CD4-positive, alpha-beta memory T cell (primary cell): ENCODE measurements around the gene TOB1. TPM values are rescaled to one million over a fixed set of nuclear protein-coding genes. Genes with fewer than 3 reads are reported as not detected.

Experiments
- CTCF ChIA-PET: fragments of 350-600 bp; sonication (Branson Sonifier 250); formaldehyde crosslinking; loops from one replicate; lab custom pipeline; 2021; ENCODE audit warnings: inconsistent platforms; ENCODE audit not compliant: partially characterized antibody; lab: Charles Lee
- POLR2A ChIA-PET: fragments of 350-600 bp; sonication (Branson Sonifier 250); formaldehyde crosslinking; loops from one replicate; lab custom pipeline; 2021; ENCODE audit not compliant: partially characterized antibody; lab: Charles Lee
- DNase-seq, 5 donors: peaks; one replicate each; pipeline versions ENCODE4 v3.0.0 to v3.0.0-alpha.2; 2020 to 2022; ENCODE audit warnings: mixed read lengths in 1 of 5
- H3K27ac ChIP-seq: one replicate; pipeline ENCODE4 v1.7.0; 2013; ENCODE audit warnings: low read depth, low read length
- H3K27me3 ChIP-seq: 2 replicates; pipeline ENCODE4 v1.7.0; 2013; ENCODE audit warnings: mild to moderate bottlenecking, low read length, moderate library complexity; ENCODE audit not compliant: insufficient read depth
- H3K36me3 ChIP-seq: 2 replicates; pipeline ENCODE4 v1.7.0; 2013; ENCODE audit warnings: mild to moderate bottlenecking, low read length, moderate library complexity; ENCODE audit not compliant: insufficient read depth
- H3K4me1 ChIP-seq: 2 replicates; pipeline ENCODE4 v1.7.0; 2013; ENCODE audit warnings: mild to moderate bottlenecking, low read length, moderate library complexity; ENCODE audit not compliant: insufficient read depth
- H3K4me3 ChIP-seq, 2 donors: one replicate each; pipeline ENCODE4 v1.7.0; 2013; ENCODE audit warnings: low read length in 2 of 2, mild to moderate bottlenecking in 1 of 2
- H3K9me3 ChIP-seq, 2 donors: one replicate each; pipeline ENCODE4 v1.7.0; 2013; ENCODE audit warnings: low read length in 2 of 2, control low read depth in 1 of 2; ENCODE audit not compliant: control insufficient read depth in 1 of 2
- H3K27ac Mint-ChIP-seq, 7 donors: one replicate each; pipeline ENCODE4 v1.8.0; 2020 to 2021; ENCODE audit warnings: mixed read lengths in 7 of 7, mild to moderate bottlenecking in 6 of 7, inconsistent platforms in 3 of 7, moderate library complexity in 3 of 7
- H3K27me3 Mint-ChIP-seq, 2 donors: one replicate each; pipeline ENCODE4 v1.8.0; 2020 to 2021; ENCODE audit warnings: mixed read lengths in 2 of 2
- H3K36me3 Mint-ChIP-seq, 2 donors: one replicate each; pipeline ENCODE4 v1.8.0; 2020 to 2021; ENCODE audit warnings: mixed read lengths in 2 of 2, inconsistent platforms in 1 of 2, mild to moderate bottlenecking in 1 of 2
- H3K4me1 Mint-ChIP-seq, 4 donors: one replicate each; pipeline ENCODE4 v1.8.0; 2020 to 2021; ENCODE audit warnings: mixed read lengths in 4 of 4, mild to moderate bottlenecking in 1 of 4
- H3K4me3 Mint-ChIP-seq, 8 donors: one replicate each; pipeline ENCODE4 v1.8.0; 2020 to 2021; ENCODE audit warnings: mixed read lengths in 8 of 8, mild to moderate bottlenecking in 7 of 8, moderate library complexity in 6 of 8, inconsistent platforms in 3 of 8
- H3K9me3 Mint-ChIP-seq, 8 donors: one replicate each; pipeline ENCODE4 v1.8.0; 2020 to 2021; ENCODE audit warnings: mixed read lengths in 8 of 8, mild to moderate bottlenecking in 5 of 8, inconsistent platforms in 3 of 8, moderate library complexity in 1 of 8
- intact Hi-C: fragments of 100-400 bp; cut with micrococcal nuclease; formaldehyde crosslinking; loops from one replicate; pipeline ENCODE4 v1.15.1; 2023
- polyA plus RNA-seq, 2 donors: library from polyadenylated mRNA; unstranded; fragments of 300-500 nt; fragmentation: Illumina TruSeq; gene quantifications; one replicate each; pipeline ENCODE4 v1.2.3, GENCODE V29; 2021
- total RNA-seq, 2 experiments: library from RNA; stranded (reverse); gene quantifications; one replicate each; pipeline ENCODE4 v1.2.3, GENCODE V29; 2021

Gene TOB1
- total and polyA plus RNA-seq, 4 experiments from 2014 or later, result 74.3 to 104 (median 98.0) TPM

GRCh38 chr17:50817838-50818237 is 48.3 kb downstream of the TOB1 start:
- intact Hi-C loops, result loop anchor here (1.0 kb wide), 2 partner anchors 138 to 271 kb away; partner anchors contain the start of gene SPATA20
- ChIA-PET CTCF (interaction anchor here (0.6 to 2.4 kb wide), 12 partner anchors 10 to 305 kb away, joined by 3 to 8 read pairs (median 4); no protein-coding TSS in a partner anchor), POLR2A (no interaction called here)
- no peak overlapping the region for H3K27ac ChIP-seq
- H3K9me3 ChIP-seq, result no peaks in the 10 kb centered on the region
- H3K36me3 ChIP-seq, result no peaks in the 10 kb centered on the region
- no peak overlapping the region for H3K4me3 ChIP-seq
- Mint-ChIP-seq H3K27ac (peak overlapping the region in 2 of 7 donors; percentile 1 to 40), H3K4me3 (no peak overlapping the region), H3K4me1 (peaks cover 3 to 10% (median 5%) of the 10 kb centered on the region in 4 donors), H3K9me3 (no peaks in the 10 kb centered on the region), H3K27me3 (peaks cover 0 to 12% of the 10 kb centered on the region in 2 donors), H3K36me3 (no peaks in the 10 kb centered on the region)
- H3K27me3 ChIP-seq, result no peaks in the 10 kb centered on the region
- peaks cover 6% of the 10 kb centered on the region for H3K4me1 ChIP-seq
- DNase-seq, result no peak

- Mint-ChIP-seq H3K4me3 (peak overlapping the region in 4 of 8 donors; percentile 9 to 61 (median 18)), H3K27ac (peak overlapping the region in 1 of 7 donors; percentile 1), H3K9me3 (no peaks in the 10 kb centered on the region), H3K36me3 (no peaks in the 10 kb centered on the region), H3K4me1 (peaks cover 3 to 10% (median 5%) of the 10 kb centered on the region in 4 donors), H3K27me3 (peaks cover 0 to 12% of the 10 kb centered on the region in 2 donors)
- DNase-seq, result peak in 4 of 5 donors; percentile 40 to 57 (median 52)
- Histone ChIP-seq H3K36me3 (no peaks in the 10 kb centered on the region), H3K4me3 (no peak overlapping the region), H3K27ac (no peak overlapping the region), H3K27me3 (no peaks in the 10 kb centered on the region), H3K4me1 (peaks cover 6% of the 10 kb centered on the region), H3K9me3 (no peaks in the 10 kb centered on the region)
- intact Hi-C loops, result loop anchor here (1.0 kb wide), 2 partner anchors 139 to 270 kb away; partner anchors contain the start of gene SPATA20
- ChIA-PET CTCF (interaction anchor here (0.6 to 2.4 kb wide), 25 partner anchors 8 to 306 kb away, joined by 3 to 9 read pairs (median 4); no protein-coding TSS in a partner anchor), POLR2A (interaction anchor here (0.8 to 1.4 kb wide), 2 partner anchors 11 to 86 kb away, joined by 3 read pairs; no protein-coding TSS in a partner anchor)
Measured at GRCh38 chr17:50816771-50817751, 49.1 kb downstream of the TOB1 start.

GRCh38 chr17:50816271-50816670 is 49.9 kb downstream of the TOB1 start:
- Mint-ChIP-seq H3K36me3 (no peaks in the 10 kb centered on the region), H3K9me3 (no peaks in the 10 kb centered on the region), H3K4me3 (no peak overlapping the region), H3K4me1 (peaks cover 0 to 10% (median 4%) of the 10 kb centered on the region in 4 donors), H3K27me3 (peaks cover 0 to 12% of the 10 kb centered on the region in 2 donors), H3K27ac (peak overlapping the region in 1 of 7 donors; percentile 33)
- Histone ChIP-seq H3K4me1 (peaks cover 6% of the 10 kb centered on the region), H3K36me3 (no peaks in the 10 kb centered on the region), H3K27me3 (no peaks in the 10 kb centered on the region), H3K27ac (no peak overlapping the region), H3K9me3 (no peaks in the 10 kb centered on the region), H3K4me3 (no peak overlapping the region)
- CTCF ChIA-PET, result interaction anchor here (0.8 to 2.4 kb wide), 18 partner anchors 9 to 161 kb away, joined by 3 to 9 read pairs (median 4); no protein-coding TSS in a partner anchor
- POLR2A ChIA-PET, result interaction anchor here (0.8 to 1.4 kb wide), 2 partner anchors 10 to 87 kb away, joined by 3 read pairs; no protein-coding TSS in a partner anchor
- DNase-seq, result no peak
- intact Hi-C loops, result no loop called here

GRCh38 chr17:50815400-50815799 is 50.8 kb downstream of the TOB1 start:
- Mint-ChIP-seq H3K36me3 (no peaks in the 10 kb centered on the region), H3K4me1 (peaks cover 0 to 10% (median 4%) of the 10 kb centered on the region in 4 donors), H3K9me3 (no peaks in the 10 kb centered on the region), H3K27me3 (peaks cover 0 to 12% of the 10 kb centered on the region in 2 donors), H3K4me3 (no peak overlapping the region), H3K27ac (peak overlapping the region in 1 of 7 donors; percentile 13)
- intact Hi-C loops, result no loop called here
- Histone ChIP-seq H3K4me3 (no peak overlapping the region), H3K9me3 (no peaks in the 10 kb centered on the region), H3K27ac (no peak overlapping the region), H3K36me3 (no peaks in the 10 kb centered on the region), H3K4me1 (peaks cover 6% of the 10 kb centered on the region), H3K27me3 (no peaks in the 10 kb centered on the region)
- ChIA-PET CTCF (interaction anchor here (1.1 to 2.4 kb wide), 3 partner anchors 12 to 85 kb away, joined by 3 to 8 read pairs (median 3); no protein-coding TSS in a partner anchor), POLR2A (interaction anchor here (1.4 kb wide), 1 partner anchor 10 kb away, joined by 3 read pairs; no protein-coding TSS in a partner anchor)
- DNase-seq, result no peak

- POLR2A ChIA-PET, result no interaction called here
- no peak for DNase-seq
- H3K4me1 Mint-ChIP-seq, result peaks cover 0 to 10% (median 1%) of the 10 kb centered on the region in 4 donors
- intact Hi-C loops, result no loop called here
- Histone ChIP-seq H3K4me3 (no peak overlapping the region), H3K9me3 (no peaks in the 10 kb centered on the region), H3K4me1 (peaks cover 6% of the 10 kb centered on the region), H3K27me3 (no peaks in the 10 kb centered on the region), H3K36me3 (no peaks in the 10 kb centered on the region), H3K27ac (no peak overlapping the region)
- H3K27me3 Mint-ChIP-seq, result peaks cover 0 to 9% of the 10 kb centered on the region in 2 donors
- H3K27ac Mint-ChIP-seq, result no peak overlapping the region
- H3K9me3 Mint-ChIP-seq, result no peaks in the 10 kb centered on the region
- H3K4me3 Mint-ChIP-seq, result peak overlapping the region in 1 of 8 donors; percentile 72
- CTCF ChIA-PET, result no interaction called here
- no peaks in the 10 kb centered on the region for H3K36me3 Mint-ChIP-seq
Measured at GRCh38 chr17:50813583-50813982, 52.6 kb downstream of the TOB1 start.

Other genes starting within 250 kb of the TOB1 start
- gene ABCC3, start 231.5 kb downstream of the TOB1 start, total RNA-seq, result 1 to 10 TPM in 1 of 2 experiments, under 1 TPM in 1; 0.86 to 1.6 TPM
- gene ABCC3, start 231.5 kb downstream of the TOB1 start, polyA plus RNA-seq, result not detected
- 10 to 100 TPM; 34.2 to 39.3 TPM for gene ANKRD40, start 158.4 kb downstream of the TOB1 start, total RNA-seq
- 1 to 10 TPM; 2.1 to 8.1 TPM for gene ANKRD40, start 158.4 kb downstream of the TOB1 start, polyA plus RNA-seq
- 100 to 1,000 TPM; 254 to 291 TPM for gene LUC7L3, start 146.8 kb downstream of the TOB1 start, total RNA-seq
- 10 to 100 TPM; 21.9 to 79.6 TPM for gene LUC7L3, start 146.8 kb downstream of the TOB1 start, polyA plus RNA-seq
- gene ANKRD40CL, start 98.8 kb downstream of the TOB1 start, total RNA-seq, result not detected
- gene ANKRD40CL, start 98.8 kb downstream of the TOB1 start, polyA plus RNA-seq, result not detected
- gene WFIKKN2, start 30.8 kb downstream of the TOB1 start, total RNA-seq, result not detected
- gene WFIKKN2, start 30.8 kb downstream of the TOB1 start, polyA plus RNA-seq, result not detected